Neural crest cell (in vitro differentiated cells): ENCODE data around the gene ZNF423. TPM values are rescaled to one million over a fixed set of nuclear protein-coding genes. Genes with fewer than 3 reads are reported as not detected.

Experiments
- DNase-seq: peaks from one replicate; pipeline ENCODE4 v3.0.0; 2021; ENCODE audit warnings: low read depth, mixed read lengths, low spot score
- H3K27ac Mint-ChIP-seq: one replicate; pipeline ENCODE4 v1.8.0; 2021; ENCODE audit warnings: mild to moderate bottlenecking, mixed read lengths; ENCODE audit not compliant: unreplicated experiment
- H3K27me3 Mint-ChIP-seq: 2 replicates; pipeline ENCODE4 v1.8.0; 2021; ENCODE audit warnings: low read depth, mild to moderate bottlenecking, mixed read lengths
- H3K36me3 Mint-ChIP-seq: 2 replicates; pipeline ENCODE4 v1.8.0; 2021; ENCODE audit warnings: low read depth, mild to moderate bottlenecking, mixed read lengths
- H3K4me1 Mint-ChIP-seq: 2 replicates; pipeline ENCODE4 v1.8.0; 2021; ENCODE audit warnings: mixed read lengths
- H3K4me3 Mint-ChIP-seq: one replicate; pipeline ENCODE4 v1.8.0; 2021; ENCODE audit warnings: mild to moderate bottlenecking, mixed read lengths
- H3K9me3 Mint-ChIP-seq: 2 replicates; pipeline ENCODE4 v1.8.0; 2021; ENCODE audit warnings: mixed read lengths
- CTCF ChIP-seq: fragments of 200-600 bp; sonication (generic); conservative IDR thresholded peaks from 2 replicates; pipeline ENCODE4 v1.5.0; 2021; ENCODE audit warnings: antibody characterized with exemption, mild to moderate bottlenecking
- total RNA-seq: library from RNA; stranded (reverse); gene quantifications from 2 replicates; pipeline ENCODE4 v1.2.1, GENCODE V29; 2021

Gene ZNF423
- total RNA-seq, 1 donor from 2014 or later: 55.4 TPM

- DNase-seq: no peak
- TF ChIP-seq CTCF: no peak
- Mint-ChIP-seq H3K4me3 (no peak overlapping the region), H3K9me3 (no peaks in the 10 kb centered on the region), H3K27me3 (no peaks in the 10 kb centered on the region), H3K27ac (no peak overlapping the region), H3K4me1 (peaks cover 16% of the 10 kb centered on the region), H3K36me3 (no peaks in the 10 kb centered on the region)
Measured at GRCh38 chr16:49899991-49900695, 44.2 kb upstream of the ZNF423 start.

GRCh38 chr16:49896447-49896964, 40.6 kb upstream of the ZNF423 start:
- Mint-ChIP-seq H3K9me3 (no peaks in the 10 kb centered on the region), H3K36me3 (no peaks in the 10 kb centered on the region), H3K4me3 (no peak overlapping the region), H3K27me3 (peaks cover 4% of the 10 kb centered on the region), H3K27ac (no peak overlapping the region), H3K4me1 (peaks cover 16% of the 10 kb centered on the region)
- no peak for TF ChIP-seq CTCF
- no peak for DNase-seq

GRCh38 chr16:49890876-49891275, 35.0 kb upstream of the ZNF423 start:
- H3K4me3 Mint-ChIP-seq: no peak overlapping the region
- peaks cover 3% of the 10 kb centered on the region for H3K9me3 Mint-ChIP-seq
- peak; percentile 40 for TF ChIP-seq CTCF
- DNase-seq: no peak
- H3K27me3 Mint-ChIP-seq: peaks cover 4% of the 10 kb centered on the region
- peaks cover 4% of the 10 kb centered on the region for H3K4me1 Mint-ChIP-seq
- no peaks in the 10 kb centered on the region for H3K36me3 Mint-ChIP-seq
- no peak overlapping the region for H3K27ac Mint-ChIP-seq

DNA sequence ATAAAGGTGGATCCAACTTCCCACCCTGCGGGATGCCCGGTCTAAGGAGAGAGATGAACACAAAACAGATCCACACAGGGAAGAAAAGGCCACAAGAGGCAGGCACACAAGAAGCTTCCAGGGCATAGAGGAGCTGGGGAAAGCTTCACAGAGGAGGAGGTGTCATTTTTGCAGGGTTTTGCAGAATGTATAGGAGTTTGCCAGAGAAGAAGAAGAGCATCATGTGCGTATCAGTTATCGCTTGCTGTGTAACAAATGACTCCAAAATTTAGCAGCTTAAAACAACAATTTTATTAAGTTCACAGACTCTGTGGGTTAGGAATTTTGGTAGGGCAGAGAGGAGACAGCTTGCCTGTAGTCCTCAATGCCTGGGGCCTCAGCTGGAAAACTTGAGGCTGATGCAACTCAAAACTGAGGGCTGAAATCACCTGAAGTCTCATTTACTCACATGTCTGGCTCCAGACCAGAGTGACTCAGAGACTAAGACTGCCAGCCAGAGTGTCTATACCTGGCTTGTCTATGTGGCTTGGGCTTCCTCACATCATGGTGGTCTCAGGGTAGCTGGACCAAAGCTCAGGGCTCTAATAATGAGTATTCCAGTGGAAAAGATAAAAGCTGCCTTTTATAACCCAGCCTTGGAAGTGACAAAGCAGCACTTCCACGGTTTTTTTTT, 33.9 kb upstream of the ZNF423 start:
- Mint-ChIP-seq H3K27ac (no peak overlapping the region), H3K9me3 (peaks cover 3% of the 10 kb centered on the region), H3K36me3 (no peaks in the 10 kb centered on the region), H3K4me1 (peaks cover 4% of the 10 kb centered on the region), H3K4me3 (no peak overlapping the region), H3K27me3 (peaks cover 4% of the 10 kb centered on the region)
- no peak for TF ChIP-seq CTCF
- DNase-seq: no peak

GRCh38 chr16:49886554-49887094, 30.7 kb upstream of the ZNF423 start:
- no peak overlapping the region for H3K27ac Mint-ChIP-seq
- TF ChIP-seq CTCF: no peak
- H3K9me3 Mint-ChIP-seq: peaks cover 3% of the 10 kb centered on the region
- no peaks in the 10 kb centered on the region for H3K36me3 Mint-ChIP-seq
- H3K27me3 Mint-ChIP-seq: peaks cover under 1% of the 10 kb centered on the region
- peaks cover 18% of the 10 kb centered on the region for H3K4me1 Mint-ChIP-seq
- DNase-seq: no peak
- H3K4me3 Mint-ChIP-seq: no peak overlapping the region
